Endothelial cell of umbilical vein (primary cell): ENCODE measurements around the gene UNC93B1. TPM values are rescaled to one million over a fixed set of nuclear protein-coding genes. Genes with fewer than 3 reads are reported as not detected.

Source experiments
- BruUV-seq: library from RNA; stranded (reverse); fragments of 400-500 nt; replicated peaks from 2 replicates; lab custom pipeline; 2021; lab: Mats Ljungman, UMichigan
- CTCF ChIA-PET: fragments of 300-600, 350-600 bp; sonication (Branson Sonifier 250); formaldehyde crosslinking; loops from one replicate; lab custom pipeline; 2021; ENCODE audit warnings: antibody characterized with exemption, inconsistent platforms; lab: Charles Lee
- POLR2A ChIA-PET: fragments of 300-600, 350-600 bp; sonication (Branson Sonifier 250); formaldehyde crosslinking; loops from one replicate; lab custom pipeline; 2021; ENCODE audit warnings: antibody characterized with exemption, inconsistent platforms; lab: Charles Lee
- DNase-seq: peaks from one replicate; pipeline ENCODE4 v3.0.0-alpha.2; 2011; ENCODE audit warnings: low read depth, low spot score
- FAIRE-seq: peaks from 2 replicates; lab custom pipeline; 2011; peaks lifted over from hg19 to GRCh38; lab: Jason Lieb, UNC
- H2AFZ ChIP-seq: 2 replicates; pipeline ENCODE4 v1.6.0; 2012; ENCODE audit warnings: low read depth, low read length, control low read depth, inconsistent platforms
- H3K27ac ChIP-seq: 2 replicates; pipeline ENCODE4 v1.5.1; 2011; ENCODE audit warnings: low read depth, mild to moderate bottlenecking, control low read depth, low read length, moderate library complexity; ENCODE audit not compliant: insufficient read depth
- H3K27me3 ChIP-seq, 2 experiments: 2 replicates each; pipeline versions ENCODE4 v1.6.0 to v1.6.1; 2011; ENCODE audit warnings: low read length in 2 of 2, mixed read lengths in 1 of 2; ENCODE audit not compliant: control insufficient read depth in 2 of 2, insufficient read depth in 2 of 2
- H3K36me3 ChIP-seq, 2 experiments: 2 replicates in 1 of 2; 3 replicates in 1 of 2; pipeline ENCODE4 v1.5.1; 2011; ENCODE audit warnings: low read length in 2 of 2, mild to moderate bottlenecking in 1 of 2, moderate library complexity in 1 of 2; ENCODE audit not compliant: control insufficient read depth in 2 of 2, insufficient read depth in 2 of 2; ENCODE audit errors: extremely low read depth in 1 of 2
- H3K4me1 ChIP-seq: 3 replicates; pipeline ENCODE4 v1.5.1; 2011; ENCODE audit warnings: mild to moderate bottlenecking, low read length; ENCODE audit not compliant: control insufficient read depth, insufficient read depth; ENCODE audit errors: extremely low read depth
- H3K4me2 ChIP-seq: 2 replicates; pipeline ENCODE4 v1.6.1; 2011; ENCODE audit warnings: low read length, control low read depth, mixed read lengths; ENCODE audit not compliant: insufficient read depth
- H3K4me3 ChIP-seq, 3 experiments: fragments of 200-600 bp in 1 of 3; sonication (generic), shearing (Covaris generic) in 1 of 3; replicated peaks in 1 of 3; 2 replicates each; pipeline ENCODE4 v1.5.1; 2011 to 2016; ENCODE audit warnings: control low read depth in 3 of 3, low read length in 3 of 3, mild to moderate bottlenecking in 2 of 3, inconsistent platforms in 1 of 3, low read depth in 1 of 3, moderate library complexity in 1 of 3; ENCODE audit not compliant: insufficient read depth in 1 of 3
- H3K79me2 ChIP-seq: 2 replicates; pipeline ENCODE4 v1.6.0; 2012; ENCODE audit warnings: low read length, inconsistent platforms; ENCODE audit not compliant: control insufficient read depth, insufficient read depth
- H3K9ac ChIP-seq: replicated peaks from 2 replicates; pipeline ENCODE3; 2011; ENCODE audit warnings: low read length, control low read depth; ENCODE audit not compliant: insufficient read depth; ENCODE audit errors: extremely low read depth
- H3K9me1 ChIP-seq: replicated peaks from 3 replicates; pipeline ENCODE4 v1.6.0; 2011; ENCODE audit warnings: mild to moderate bottlenecking, low read length; ENCODE audit not compliant: control insufficient read depth, insufficient read depth; ENCODE audit errors: extremely low read depth
- H3K9me3 ChIP-seq: replicated peaks from 2 replicates; pipeline ENCODE4 v1.5.1; 2012; ENCODE audit warnings: low read length, inconsistent platforms; ENCODE audit not compliant: control insufficient read depth, insufficient read depth
- H4K20me1 ChIP-seq: replicated peaks from 2 replicates; pipeline ENCODE3; 2011; ENCODE audit warnings: mild to moderate bottlenecking, low read length; ENCODE audit not compliant: control insufficient read depth, insufficient read depth; ENCODE audit errors: extremely low read depth
- EZH2 ChIP-seq: IDR thresholded peaks from 2 replicates; pipeline ENCODE4 v1.6.1; 2012; ENCODE audit warnings: borderline replicate concordance, low read depth, mild to moderate bottlenecking, moderate library complexity, low read length, inconsistent platforms; ENCODE audit not compliant: severe bottlenecking
- FOS ChIP-seq: IDR thresholded peaks from 2 replicates; pipeline ENCODE4 v1.6.1; 2011; ENCODE audit warnings: mild to moderate bottlenecking, low read length, moderate library complexity, borderline replicate concordance; ENCODE audit not compliant: insufficient read depth
- GATA2 ChIP-seq: IDR thresholded peaks from 2 replicates; pipeline ENCODE4 v1.7.0; 2011; ENCODE audit warnings: low read depth, mild to moderate bottlenecking, moderate library complexity, mixed read lengths, low read length; ENCODE audit not compliant: insufficient read length, insufficient read depth
- POLR2A ChIP-seq: IDR thresholded peaks from 2 replicates; pipeline ENCODE4 v1.6.1; 2012; ENCODE audit warnings: low read depth, mild to moderate bottlenecking, control low read depth, low read length
- POLR2AphosphoS5 ChIP-seq: IDR thresholded peaks from 2 replicates; pipeline ENCODE4 v1.6.1; 2012; ENCODE audit warnings: low read depth, mild to moderate bottlenecking, control low read depth, low read length, moderate library complexity; ENCODE audit not compliant: insufficient read depth
- dilution Hi-C: fragments of 300-500 bp; cut with MboI; formaldehyde crosslinking; loops from one replicate; pipeline ENCODE4 v1.15.0; 2019; ENCODE audit warnings: low sequenced_read_pairs; ENCODE audit not compliant: extremely low pct_ligation_motif_present
- intact Hi-C: fragments of 100-400 bp; cut with micrococcal nuclease; formaldehyde crosslinking; loops from one replicate; pipeline ENCODE4 v1.10.0; 2022
- polyA plus RNA-seq, 4 experiments: library from polyadenylated mRNA; depleted of rRNA in 3 of 4; stranded (reverse) in 3 of 4; unstranded in 1 of 4; fragments of >200 nt; gene quantifications; 2 replicates each; pipeline versions ENCODE4 v1.2.1 to v1.2.3, GENCODE V29; 2011 to 2012; ENCODE audit warnings: missing spikeins in 1 of 4
- total RNA-seq: library from RNA; stranded (reverse); gene quantifications from 2 replicates; pipeline ENCODE4 v1.2.3, GENCODE V29; 2021
- TF ChIP-seq, protein P1 (sequence below), 2 donors: IDR thresholded peaks; 1 replicate in 1 of 2; 2 replicates in 1 of 2; pipeline ENCODE4 v1.5.1; 2011; ENCODE audit warnings: low read length in 2 of 2, mild to moderate bottlenecking in 2 of 2, moderate library complexity in 2 of 2, control low read depth in 1 of 2, inconsistent platforms in 1 of 2, low read depth in 1 of 2; ENCODE audit not compliant: insufficient read depth in 1 of 2; ENCODE audit errors: extremely low read depth in 1 of 2

UNC93B1 gene
- total and polyA plus RNA-seq, 2 donors (not counting 3 experiments of a cell fraction or from before 2014, with no cell fraction given): 10.6 to 18.9 TPM

DNA sequence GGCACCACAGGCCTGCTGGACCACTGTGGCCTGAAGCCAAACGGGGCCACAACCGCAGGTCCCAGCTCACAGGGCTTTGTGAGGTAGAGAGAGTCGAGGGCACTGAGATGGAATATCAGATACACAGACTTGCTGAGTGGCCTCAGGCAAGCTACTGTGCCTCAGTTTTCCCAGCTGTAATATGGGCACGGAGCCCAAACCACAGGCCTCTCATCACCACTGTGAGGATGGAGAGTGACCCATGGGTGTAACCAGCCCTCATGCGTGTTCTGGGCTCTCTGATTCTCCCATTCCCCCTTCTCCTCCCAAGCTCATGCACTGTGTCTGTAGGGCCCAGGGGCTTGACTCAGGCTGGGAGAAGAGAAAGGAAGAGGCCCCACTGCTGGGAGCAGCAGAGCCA is 4.2 kb downstream of the UNC93B1 start:
- H3K9me3 ChIP-seq: no peaks in the 10 kb centered on the region
- H3K27ac ChIP-seq: no peak overlapping the region
- POLR2A ChIA-PET: no interaction called here
- dilution Hi-C loops: no loop called here
- no TSS peak for BruUV-seq
- TF ChIP-seq POLR2AphosphoS5 (no peak), GATA2 (no peak)
- H3K36me3 ChIP-seq: no peaks in the 10 kb centered on the region
- no peak overlapping the region for H3K4me2 ChIP-seq
- intact Hi-C loops: no loop called here
- H3K4me1 ChIP-seq: peaks cover 3% of the 10 kb centered on the region
- no peaks in the 10 kb centered on the region for H3K27me3 ChIP-seq
- H4K20me1 ChIP-seq: no peaks in the 10 kb centered on the region
- CTCF ChIA-PET: no interaction called here
- H3K79me2 ChIP-seq: no peaks in the 10 kb centered on the region
- H3K9me1 ChIP-seq: no peaks in the 10 kb centered on the region
- DNase-seq (no peak), FAIRE-seq (no peak)
- H2AFZ ChIP-seq: no peak overlapping the region
- no peak overlapping the region for H3K9ac ChIP-seq
- no peak overlapping the region for H3K4me3 ChIP-seq

DNA sequence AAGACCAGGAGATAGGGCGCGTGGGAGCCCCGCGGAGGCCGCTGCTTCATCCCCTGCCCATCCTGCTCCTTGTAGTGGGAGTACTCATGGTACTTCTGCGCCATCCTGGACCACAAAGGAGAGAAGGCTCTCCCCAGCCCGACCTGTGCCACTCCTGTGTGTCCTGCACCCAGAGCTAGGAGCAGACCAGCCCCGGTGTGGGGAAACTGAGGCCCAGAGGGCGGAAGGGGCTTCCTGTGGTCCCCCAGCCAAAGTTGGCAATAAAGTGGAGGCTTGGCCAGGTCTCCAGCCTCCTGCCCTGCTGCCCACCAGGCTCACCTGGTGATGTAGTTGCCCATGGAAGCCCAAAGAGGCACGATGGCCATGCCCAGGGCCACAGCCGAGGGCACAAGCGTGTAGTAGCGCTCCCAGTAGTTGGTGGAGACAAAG is 4.7 kb downstream of the UNC93B1 start:
- no TSS peak for BruUV-seq
- intact Hi-C loops: no loop called here
- H3K79me2 ChIP-seq: no peaks in the 10 kb centered on the region
- TF ChIP-seq POLR2AphosphoS5: no peak
- no peak for TF ChIP-seq FOS
- TF ChIP-seq EZH2: no peak
- no peak for TF ChIP-seq GATA2
- no peak for TF ChIP-seq POLR2A
- TF ChIP-seq, protein P1, sequence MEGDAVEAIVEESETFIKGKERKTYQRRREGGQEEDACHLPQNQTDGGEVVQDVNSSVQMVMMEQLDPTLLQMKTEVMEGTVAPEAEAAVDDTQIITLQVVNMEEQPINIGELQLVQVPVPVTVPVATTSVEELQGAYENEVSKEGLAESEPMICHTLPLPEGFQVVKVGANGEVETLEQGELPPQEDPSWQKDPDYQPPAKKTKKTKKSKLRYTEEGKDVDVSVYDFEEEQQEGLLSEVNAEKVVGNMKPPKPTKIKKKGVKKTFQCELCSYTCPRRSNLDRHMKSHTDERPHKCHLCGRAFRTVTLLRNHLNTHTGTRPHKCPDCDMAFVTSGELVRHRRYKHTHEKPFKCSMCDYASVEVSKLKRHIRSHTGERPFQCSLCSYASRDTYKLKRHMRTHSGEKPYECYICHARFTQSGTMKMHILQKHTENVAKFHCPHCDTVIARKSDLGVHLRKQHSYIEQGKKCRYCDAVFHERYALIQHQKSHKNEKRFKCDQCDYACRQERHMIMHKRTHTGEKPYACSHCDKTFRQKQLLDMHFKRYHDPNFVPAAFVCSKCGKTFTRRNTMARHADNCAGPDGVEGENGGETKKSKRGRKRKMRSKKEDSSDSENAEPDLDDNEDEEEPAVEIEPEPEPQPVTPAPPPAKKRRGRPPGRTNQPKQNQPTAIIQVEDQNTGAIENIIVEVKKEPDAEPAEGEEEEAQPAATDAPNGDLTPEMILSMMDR (IDR thresholded peaks at IDR 0.05; ENCODE audit: extremely low read depth in 1 of 2, insufficient read depth in 1 of 2, low read depth in 1 of 2, low read length in 2 of 2): no peak
- H3K4me1 ChIP-seq: peaks cover 2% of the 10 kb centered on the region
- H3K9me3 ChIP-seq: no peaks in the 10 kb centered on the region
- no peak overlapping the region for H3K4me2 ChIP-seq
- DNase-seq (no peak), FAIRE-seq (no peak)
- no peak overlapping the region for H3K9ac ChIP-seq
- dilution Hi-C loops: no loop called here
- H3K27ac ChIP-seq: no peak overlapping the region
- H2AFZ ChIP-seq: no peak overlapping the region
- H3K4me3 ChIP-seq: no peak overlapping the region
- no peaks in the 10 kb centered on the region for H4K20me1 ChIP-seq
- no peaks in the 10 kb centered on the region for H3K36me3 ChIP-seq
- POLR2A ChIA-PET: no interaction called here
- CTCF ChIA-PET: no interaction called here
- no peaks in the 10 kb centered on the region for H3K27me3 ChIP-seq
- no peaks in the 10 kb centered on the region for H3K9me1 ChIP-seq
